Measurements from ENCODE around the gene HCK.

The HCK gene

DNA sequence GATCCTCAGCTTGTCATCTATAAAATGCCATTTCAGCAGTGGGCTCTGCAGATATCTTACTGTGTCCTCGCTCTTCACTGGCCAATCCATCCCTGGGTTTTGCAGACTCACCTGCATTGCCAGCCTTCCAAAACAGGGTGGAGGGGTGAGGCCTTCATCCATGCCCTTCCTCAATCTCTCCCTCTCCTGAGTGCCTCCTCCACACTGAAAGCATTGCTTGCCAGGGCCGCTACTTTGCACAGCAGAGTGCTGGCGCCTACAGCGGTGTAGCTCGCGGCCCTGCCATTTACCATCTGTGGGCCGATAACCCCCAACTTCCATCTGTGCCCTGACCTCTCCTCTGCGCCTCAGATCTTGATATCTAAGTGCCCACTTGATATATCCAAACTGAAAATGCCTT is 86.9 kb downstream of the HCK start:
- TF ChIP-seq FOXP2 (optimal IDR thresholded peaks at IDR 0.05; ENCODE audit: borderline replicate concordance, extremely low read depth, extremely low read length, insufficient read depth) (no peak), SIN3A (IDR thresholded peaks at IDR 0.05; ENCODE audit: borderline replicate concordance, insufficient read depth, low read length) (no peak)

GRCh38 chr20:32139947-32140346 is 87.9 kb downstream of the HCK start:
- TF ChIP-seq TAF1 (IDR thresholded peaks at IDR 0.05; ENCODE audit: borderline replicate concordance, insufficient read depth, low read length) = no peak
- no peak for TF ChIP-seq POLR2AphosphoS5 (IDR thresholded peaks at IDR 0.05; ENCODE audit: low read depth, low read length)
- no peak for TF ChIP-seq FOXP2 (optimal IDR thresholded peaks at IDR 0.05; ENCODE audit: borderline replicate concordance, extremely low read depth, extremely low read length, insufficient read depth)
- TF ChIP-seq SIN3A (IDR thresholded peaks at IDR 0.05; ENCODE audit: borderline replicate concordance, insufficient read depth, low read length) = no peak
- TF ChIP-seq REST (IDR thresholded peaks at IDR 0.05; ENCODE audit: insufficient read depth in 1 of 2, low read depth in 2 of 2, low read length in 2 of 2) = no peak

GRCh38 chr20:32140603-32141002 is 88.6 kb downstream of the HCK start:
- TF ChIP-seq REST (IDR thresholded peaks at IDR 0.05; ENCODE audit: insufficient read depth in 1 of 2, low read depth in 2 of 2, low read length in 2 of 2) (no peak), POLR2AphosphoS5 (IDR thresholded peaks at IDR 0.05; ENCODE audit: low read depth, low read length) (no peak), SIN3A (IDR thresholded peaks at IDR 0.05; ENCODE audit: borderline replicate concordance, insufficient read depth, low read length) (no peak), TAF1 (IDR thresholded peaks at IDR 0.05; ENCODE audit: borderline replicate concordance, insufficient read depth, low read length) (no peak), FOXP2 (optimal IDR thresholded peaks at IDR 0.05; ENCODE audit: borderline replicate concordance, extremely low read depth, extremely low read length, insufficient read depth) (no peak)

DNA sequence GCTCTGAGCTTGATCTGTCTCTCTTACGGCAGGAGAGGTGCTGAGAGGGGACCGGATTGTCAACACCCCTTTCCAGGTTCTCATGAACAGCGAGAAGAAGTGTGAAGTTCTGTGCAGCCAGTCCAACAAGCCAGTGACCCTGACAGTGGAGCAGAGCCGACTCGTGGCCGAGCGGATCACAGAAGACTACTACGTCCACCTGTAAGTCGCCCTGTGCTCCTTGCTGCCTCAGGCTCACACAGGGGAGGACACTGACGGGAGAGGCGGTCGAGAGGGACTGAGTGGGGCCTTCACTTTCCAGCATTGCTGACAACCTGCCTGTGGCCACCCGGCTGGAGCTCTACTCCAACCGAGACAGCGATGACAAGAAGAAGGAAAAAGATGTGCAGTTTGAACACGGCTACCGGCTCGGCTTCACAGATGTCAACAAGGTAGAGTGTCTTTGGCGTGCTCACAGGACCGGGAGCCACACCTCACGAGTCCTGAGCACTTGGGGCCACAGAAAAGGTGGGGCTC is 89.5 kb downstream of the HCK start:
- TF ChIP-seq TAF1 (IDR thresholded peaks at IDR 0.05; ENCODE audit: borderline replicate concordance, insufficient read depth, low read length) (no peak), REST (IDR thresholded peaks at IDR 0.05; ENCODE audit: insufficient read depth in 1 of 2, low read depth in 2 of 2, low read length in 2 of 2) (no peak), FOXP2 (optimal IDR thresholded peaks at IDR 0.05; ENCODE audit: borderline replicate concordance, extremely low read depth, extremely low read length, insufficient read depth) (no peak), SIN3A (IDR thresholded peaks at IDR 0.05; ENCODE audit: borderline replicate concordance, insufficient read depth, low read length) (no peak), POLR2AphosphoS5 (IDR thresholded peaks at IDR 0.05; ENCODE audit: low read depth, low read length) (no peak)

DNA sequence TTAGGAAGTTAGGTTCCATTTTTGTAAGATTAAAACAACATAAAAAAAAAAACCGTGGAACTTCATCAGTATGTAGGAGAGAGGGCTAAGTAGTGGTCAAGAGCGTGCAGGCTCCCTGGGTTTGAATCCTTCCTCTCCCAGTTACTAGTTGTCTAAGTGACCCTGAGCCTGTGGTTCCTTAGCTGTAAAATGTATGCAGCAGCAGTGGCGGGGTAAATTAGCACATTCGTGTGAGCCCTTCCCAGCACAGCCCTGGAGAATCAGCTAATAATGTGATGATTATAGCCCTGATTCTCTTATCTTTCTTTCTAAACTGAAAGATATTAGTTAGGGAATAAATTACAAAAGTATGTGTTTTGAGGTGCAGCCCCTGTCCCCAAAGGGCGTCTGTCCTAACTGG is 90.0 kb downstream of the HCK start:
- TF ChIP-seq TAF1 (IDR thresholded peaks at IDR 0.05; ENCODE audit: borderline replicate concordance, insufficient read depth, low read length) (no peak), FOXP2 (optimal IDR thresholded peaks at IDR 0.05; ENCODE audit: borderline replicate concordance, extremely low read depth, extremely low read length, insufficient read depth) (no peak), POLR2AphosphoS5 (IDR thresholded peaks at IDR 0.05; ENCODE audit: low read depth, low read length) (no peak), REST (IDR thresholded peaks at IDR 0.05; ENCODE audit: insufficient read depth in 1 of 2, low read depth in 2 of 2, low read length in 2 of 2) (no peak), SIN3A (IDR thresholded peaks at IDR 0.05; ENCODE audit: borderline replicate concordance, insufficient read depth, low read length) (no peak)

All from PFSK-1 (cell line).